Jurkat, Clone E6-1 (cell line): Measurements from ENCODE around the gene COA1.
"Not testable (repeated sequence)": the region's sequence is repeated elsewhere in the genome, so short reads cannot be mapped to it uniquely, and the experiment has no call there.

ENCODE experiments used
- DNase-seq: peaks from one replicate; pipeline ENCODE4 v3.0.0-alpha.2; 2011; ENCODE audit warnings: low read depth, low spot score
- H3K4me3 ChIP-seq: 2 replicates; pipeline ENCODE4 v1.5.1; 2011; ENCODE audit warnings: mild to moderate bottlenecking, low read length, control low read depth, moderate library complexity

The COA1 gene

GRCh38 chr7:43621729-43622448 is 107.4 kb downstream of the COA1 start:
- peak; percentile 11 for DNase-seq
- no peak overlapping the region for H3K4me3 ChIP-seq

- H3K4me3 ChIP-seq, result no peak overlapping the region
- DNase-seq, result no peak
Measured at GRCh38 chr7:43619213-43620012, 109.9 kb downstream of the COA1 start.

GRCh38 chr7:43618073-43618472 is 111.2 kb downstream of the COA1 start:
- DNase-seq, result no peak

GRCh38 chr7:43616977-43617376 is 112.3 kb downstream of the COA1 start:
- H3K4me3 ChIP-seq, result no peak overlapping the region
- DNase-seq, result no peak

More at GRCh38 chr7:43618073-43618472, 111.2 kb downstream of the COA1 start:
- no peak overlapping the region for H3K4me3 ChIP-seq

GRCh38 chr7:43615558-43616145 is 113.7 kb downstream of the COA1 start:
- no peak overlapping the region for H3K4me3 ChIP-seq
- no peak for DNase-seq

- no peak for DNase-seq
- H3K4me3 ChIP-seq, result no peak overlapping the region
Measured at GRCh38 chr7:43612599-43613589, 116.4 kb downstream of the COA1 start.

- no peak overlapping the region for H3K4me3 ChIP-seq
- DNase-seq, result no peak
Measured at GRCh38 chr7:43612128-43612527, 117.2 kb downstream of the COA1 start.

GRCh38 chr7:43609097-43609496 is 120.2 kb downstream of the COA1 start:
- no peak overlapping the region for H3K4me3 ChIP-seq
- no peak for DNase-seq

- H3K4me3 ChIP-seq, result no peak overlapping the region
- DNase-seq, result no peak
Measured at GRCh38 chr7:43604251-43604650, 125.1 kb downstream of the COA1 start.

- DNase-seq, result no peak
- H3K4me3 ChIP-seq, result no peak overlapping the region
Measured at GRCh38 chr7:43602256-43602655, 127.1 kb downstream of the COA1 start.

GRCh38 chr7:43600056-43600455 is 129.3 kb downstream of the COA1 start:
- DNase-seq, result no peak
- no peak overlapping the region for H3K4me3 ChIP-seq

GRCh38 chr7:43596426-43596825 is 132.9 kb downstream of the COA1 start:
- H3K4me3 ChIP-seq, DNase-seq: not testable (repeated sequence)

- DNase-seq, result no peak
- no peak overlapping the region for H3K4me3 ChIP-seq
Measured at GRCh38 chr7:43594020-43594419, 135.3 kb downstream of the COA1 start.

- DNase-seq, result no peak
- H3K4me3 ChIP-seq, result no peak overlapping the region
Measured at GRCh38 chr7:43593010-43593409, 136.3 kb downstream of the COA1 start.

GRCh38 chr7:43592326-43592725 is 137.0 kb downstream of the COA1 start:
- no peak overlapping the region for H3K4me3 ChIP-seq
- DNase-seq, result no peak

- DNase-seq, result no peak
- no peak overlapping the region for H3K4me3 ChIP-seq
Measured at GRCh38 chr7:43591558-43592180, 137.7 kb downstream of the COA1 start.

- no peak overlapping the region for H3K4me3 ChIP-seq
- no peak for DNase-seq
Measured at GRCh38 chr7:43590862-43591557, 138.3 kb downstream of the COA1 start.

GRCh38 chr7:43589728-43590127 is 139.6 kb downstream of the COA1 start:
- no peak overlapping the region for H3K4me3 ChIP-seq
- no peak for DNase-seq
